Osteoblast (primary cell): ENCODE data around the gene GSAP. TPM values are rescaled to one million over a fixed set of nuclear protein-coding genes. Genes with fewer than 3 reads are reported as not detected.

Source experiments
- DNase-seq: peaks from one replicate; pipeline ENCODE4 v3.0.0; 2011; ENCODE audit warnings: low spot score, mixed read lengths; ENCODE audit not compliant: insufficient read length; ENCODE audit errors: missing footprints
- H2AFZ ChIP-seq: 2 replicates; pipeline ENCODE4 v1.6.0; 2011; ENCODE audit warnings: mild to moderate bottlenecking, low read length
- H3K27ac ChIP-seq: 2 replicates; pipeline ENCODE4 v1.5.1; 2011; ENCODE audit warnings: mild to moderate bottlenecking, low read depth, low read length, moderate library complexity
- H3K27me3 ChIP-seq: 2 replicates; pipeline ENCODE4 v1.6.0; 2012; ENCODE audit warnings: mild to moderate bottlenecking, control low read depth, inconsistent platforms, low read length, moderate library complexity; ENCODE audit not compliant: insufficient read depth
- H3K36me3 ChIP-seq: 2 replicates; pipeline ENCODE4 v1.5.1; 2011; ENCODE audit warnings: mild to moderate bottlenecking, low read length, control low read depth, moderate library complexity; ENCODE audit not compliant: insufficient read depth
- H3K4me1 ChIP-seq: 2 replicates; pipeline ENCODE4 v1.5.1; 2011; ENCODE audit warnings: mild to moderate bottlenecking, low read length, control low read depth, moderate library complexity; ENCODE audit not compliant: insufficient read depth
- H3K4me2 ChIP-seq: 2 replicates; pipeline ENCODE4 v1.6.0; 2011; ENCODE audit warnings: mild to moderate bottlenecking, low read length; ENCODE audit not compliant: insufficient read depth
- H3K4me3 ChIP-seq: fragments of 200-600 bp; sonication (generic); 3 replicates; pipeline ENCODE4 v1.5.1; 2012; ENCODE audit warnings: mild to moderate bottlenecking, low read length, inconsistent platforms; ENCODE audit not compliant: insufficient read depth
- H3K79me2 ChIP-seq: 2 replicates; pipeline ENCODE4 v1.6.0; 2012; ENCODE audit warnings: mild to moderate bottlenecking, low read length, control low read depth, inconsistent platforms; ENCODE audit not compliant: insufficient read depth
- H3K9me3 ChIP-seq: 2 replicates; pipeline ENCODE4 v1.5.1; 2011; ENCODE audit warnings: low read depth, low read length, control low read depth
- H4K20me1 ChIP-seq: 2 replicates; pipeline ENCODE4 v1.6.0; 2012; ENCODE audit warnings: mild to moderate bottlenecking, low read length, control low read depth; ENCODE audit not compliant: insufficient read depth
- total RNA-seq: library from RNA; depleted of rRNA; stranded (reverse); fragments of >200 nt; gene quantifications from 2 replicates; pipeline ENCODE4 v1.2.3, GENCODE V29; 2012
- TF ChIP-seq, protein P1 (sequence below): IDR thresholded peaks from 2 replicates; pipeline ENCODE4 v1.5.1; 2011; ENCODE audit warnings: mild to moderate bottlenecking, low read depth, low read length, moderate library complexity; ENCODE audit errors: extremely low read depth

GSAP gene
- total RNA-seq, 1 donor, result 13.0 TPM

DNA sequence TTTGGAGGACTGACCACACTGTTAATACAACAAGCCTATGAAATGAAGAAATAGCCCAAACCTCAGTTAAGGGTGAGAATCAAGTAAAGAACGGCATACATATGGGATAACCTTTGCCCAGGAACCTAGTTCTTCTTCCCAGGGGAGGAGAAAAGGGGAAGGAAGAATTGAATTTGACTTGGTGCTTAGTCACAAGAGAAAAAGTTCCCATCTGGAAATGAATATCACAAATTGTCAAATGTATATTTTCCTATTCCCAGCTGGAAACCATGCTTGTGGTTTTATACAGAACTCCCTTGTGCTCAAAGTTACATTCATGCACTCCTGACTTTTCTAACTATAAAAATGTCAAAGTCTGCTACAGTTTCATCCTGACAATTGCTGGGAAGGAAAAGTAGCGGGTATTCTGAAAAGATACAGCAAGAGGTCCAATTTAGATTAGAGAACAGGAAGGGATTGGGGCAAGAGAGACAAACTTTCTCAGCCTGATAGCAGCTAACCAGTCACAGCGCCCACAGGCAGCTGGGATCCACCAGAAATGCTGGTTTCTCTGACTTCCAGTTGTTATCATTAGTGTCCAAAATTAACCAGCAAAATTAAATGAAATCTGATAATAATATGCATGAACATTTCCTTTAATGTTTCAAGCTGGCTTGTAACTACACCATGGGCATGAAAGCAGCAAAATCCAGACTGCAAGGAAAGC is 18.6 kb upstream of the GSAP start:
- Histone ChIP-seq H3K36me3 (no peaks in the 10 kb centered on the region), H3K9me3 (no peaks in the 10 kb centered on the region), H3K4me3 (no peak overlapping the region), H3K4me2 (peak overlapping the region; percentile 6), H3K27me3 (no peaks in the 10 kb centered on the region), H3K79me2 (no peaks in the 10 kb centered on the region), H2AFZ (peak overlapping the region; percentile 13), H3K4me1 (peaks cover 12% of the 10 kb centered on the region), H3K27ac (no peak overlapping the region), H4K20me1 (no peaks in the 10 kb centered on the region)
- no peak for DNase-seq
- TF ChIP-seq, protein P1, sequence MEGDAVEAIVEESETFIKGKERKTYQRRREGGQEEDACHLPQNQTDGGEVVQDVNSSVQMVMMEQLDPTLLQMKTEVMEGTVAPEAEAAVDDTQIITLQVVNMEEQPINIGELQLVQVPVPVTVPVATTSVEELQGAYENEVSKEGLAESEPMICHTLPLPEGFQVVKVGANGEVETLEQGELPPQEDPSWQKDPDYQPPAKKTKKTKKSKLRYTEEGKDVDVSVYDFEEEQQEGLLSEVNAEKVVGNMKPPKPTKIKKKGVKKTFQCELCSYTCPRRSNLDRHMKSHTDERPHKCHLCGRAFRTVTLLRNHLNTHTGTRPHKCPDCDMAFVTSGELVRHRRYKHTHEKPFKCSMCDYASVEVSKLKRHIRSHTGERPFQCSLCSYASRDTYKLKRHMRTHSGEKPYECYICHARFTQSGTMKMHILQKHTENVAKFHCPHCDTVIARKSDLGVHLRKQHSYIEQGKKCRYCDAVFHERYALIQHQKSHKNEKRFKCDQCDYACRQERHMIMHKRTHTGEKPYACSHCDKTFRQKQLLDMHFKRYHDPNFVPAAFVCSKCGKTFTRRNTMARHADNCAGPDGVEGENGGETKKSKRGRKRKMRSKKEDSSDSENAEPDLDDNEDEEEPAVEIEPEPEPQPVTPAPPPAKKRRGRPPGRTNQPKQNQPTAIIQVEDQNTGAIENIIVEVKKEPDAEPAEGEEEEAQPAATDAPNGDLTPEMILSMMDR, result no peak

DNA sequence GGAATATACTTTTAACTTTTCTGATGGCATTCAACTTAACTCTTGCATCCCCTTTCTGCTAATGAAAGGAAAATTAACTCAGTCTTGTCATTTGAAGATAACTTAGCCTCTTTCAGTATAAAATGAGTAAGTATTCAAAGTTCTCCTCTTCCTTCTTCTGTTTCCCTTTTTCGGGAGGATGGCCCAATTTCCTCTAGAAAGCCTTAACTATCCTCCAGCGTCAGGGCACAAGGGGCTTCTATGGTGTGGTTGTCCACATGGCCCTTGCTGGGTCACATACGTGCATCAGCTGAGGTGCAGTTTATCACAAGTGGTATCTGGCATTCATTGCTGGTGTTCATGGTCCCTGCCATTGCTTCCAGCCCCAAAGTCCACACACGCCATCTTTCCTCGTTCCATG is 17.8 kb upstream of the GSAP start:
- TF ChIP-seq, protein P1, result no peak
- no peak overlapping the region for H3K4me2 ChIP-seq
- DNase-seq, result no peak

DNA sequence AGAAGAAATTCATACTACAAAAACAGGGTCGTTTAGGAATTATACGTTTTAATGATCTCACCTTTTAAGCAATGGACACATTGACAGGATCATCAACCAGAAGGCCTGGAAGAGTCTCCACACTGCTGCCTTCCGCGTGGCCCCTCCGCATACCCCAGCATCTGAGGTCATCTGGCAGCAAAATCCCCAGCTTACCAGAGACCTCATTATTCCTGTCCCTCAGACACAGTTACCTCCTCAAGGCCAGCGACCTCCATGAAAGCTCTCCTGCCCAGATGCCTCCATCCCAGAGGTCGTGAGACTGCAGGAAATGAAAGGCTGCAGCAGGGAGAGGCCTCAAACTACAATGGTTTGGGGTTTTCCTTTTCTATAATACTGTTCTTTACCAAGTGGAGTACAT is 14.8 kb upstream of the GSAP start:
- no peaks in the 10 kb centered on the region for H4K20me1 ChIP-seq
- no peaks in the 10 kb centered on the region for H3K79me2 ChIP-seq
- DNase-seq, result no peak
- H3K27me3 ChIP-seq, result no peaks in the 10 kb centered on the region
- no peaks in the 10 kb centered on the region for H3K9me3 ChIP-seq
- H3K4me3 ChIP-seq, result no peak overlapping the region
- no peaks in the 10 kb centered on the region for H3K36me3 ChIP-seq
- TF ChIP-seq, protein P1, result no peak
- peaks cover 40% of the 10 kb centered on the region for H3K4me1 ChIP-seq
- peak overlapping the region; percentile 68 for H2AFZ ChIP-seq
- no peak overlapping the region for H3K4me2 ChIP-seq
- no peak overlapping the region for H3K27ac ChIP-seq

More for the DNA sequence above, 17.8 kb upstream of the GSAP start:
- H3K4me1 ChIP-seq, result peaks cover 12% of the 10 kb centered on the region
- H2AFZ ChIP-seq, result no peak overlapping the region
- H4K20me1 ChIP-seq, result no peaks in the 10 kb centered on the region
- no peaks in the 10 kb centered on the region for H3K27me3 ChIP-seq
- no peaks in the 10 kb centered on the region for H3K79me2 ChIP-seq
- H3K9me3 ChIP-seq, result no peaks in the 10 kb centered on the region
- H3K27ac ChIP-seq, result no peak overlapping the region
- no peak overlapping the region for H3K4me3 ChIP-seq
- H3K36me3 ChIP-seq, result no peaks in the 10 kb centered on the region

GRCh38 chr7:77428777-77429231 is 12.7 kb upstream of the GSAP start:
- DNase-seq, result no peak
- Histone ChIP-seq H2AFZ (peak overlapping the region; percentile 86), H3K27ac (peak overlapping the region; percentile 62)

More at GRCh38 chr7:77428777-77429231, 12.7 kb upstream of the GSAP start:
- no peaks in the 10 kb centered on the region for H3K79me2 ChIP-seq
- H3K9me3 ChIP-seq, result no peaks in the 10 kb centered on the region
- no peak overlapping the region for H3K4me2 ChIP-seq
- TF ChIP-seq, protein P1, result no peak
- no peaks in the 10 kb centered on the region for H3K27me3 ChIP-seq
- H3K36me3 ChIP-seq, result no peaks in the 10 kb centered on the region
- no peaks in the 10 kb centered on the region for H4K20me1 ChIP-seq
- no peak overlapping the region for H3K4me3 ChIP-seq
- H3K4me1 ChIP-seq, result peaks cover 38% of the 10 kb centered on the region
